ENCODE measurements around the gene UGT1A10. TPM values are rescaled to one million over a fixed set of nuclear protein-coding genes. Genes with fewer than 3 reads are reported as not detected.
"Not testable (repeated sequence)": the region's sequence is repeated elsewhere in the genome, so short reads cannot be mapped to it uniquely, and the experiment has no call there.

UGT1A10 gene
- total and polyA plus RNA-seq, 5 donors: not detected

DNA sequence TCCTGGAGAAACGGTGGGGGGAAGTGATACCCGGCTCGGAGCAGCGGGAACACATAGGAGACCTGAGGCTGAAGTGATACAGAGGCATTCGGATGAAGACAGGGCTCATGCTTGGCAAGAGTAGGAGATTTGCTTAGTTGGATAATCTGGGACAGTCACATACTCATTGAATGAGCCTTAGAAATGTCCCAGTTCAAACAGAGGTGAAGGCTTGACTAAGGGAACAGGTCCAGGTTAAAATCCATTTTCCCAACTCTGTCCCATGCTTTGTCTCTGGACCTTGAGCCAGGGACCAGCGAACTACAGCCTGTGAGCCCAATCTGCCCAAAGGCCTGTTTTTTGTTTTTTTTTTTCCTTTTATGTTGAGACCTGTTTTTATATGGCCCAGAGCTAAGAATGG, 57.7 kb downstream of the UGT1A10 start:
- Histone ChIP-seq H3K27me3 (ENCODE audit: control insufficient read depth, insufficient read depth) (no peaks in the 10 kb centered on the region), H3K27ac (ENCODE audit: low read length) (no peak overlapping the region), H3K4me3 (ENCODE audit: low read length) (no peak overlapping the region), H3K9me3 (ENCODE audit: control insufficient read depth, low read length) (no peaks in the 10 kb centered on the region), H3K4me1 (ENCODE audit: control insufficient read depth, insufficient read depth, low read length) (no peaks in the 10 kb centered on the region)
- no peak for ATAC-seq
- intact Hi-C loops (cut with DNase I): no loop called here
- no peak for DNase-seq
- 50% methylated on average over 6 of the region's 6 CpGs for WGBS

- DNase-seq: no peak
These were observed 62.5 kb downstream of the UGT1A10 start for GRCh38 chr2:233698740-233699139.

GRCh38 chr2:233699424-233700027, 63.3 kb downstream of the UGT1A10 start:
- intact Hi-C loops (cut with DNase I): no loop called here
- ATAC-seq (no peak), DNase-seq (no peak)
- no peaks in the 10 kb centered on the region for H3K4me1 ChIP-seq (ENCODE audit: control insufficient read depth, insufficient read depth, low read length)
- H3K9me3 ChIP-seq (ENCODE audit: control insufficient read depth, low read length): no peaks in the 10 kb centered on the region
- H3K27me3 ChIP-seq (ENCODE audit: control insufficient read depth, insufficient read depth): no peaks in the 10 kb centered on the region
- 85% methylated on average over 8 of the region's 8 CpGs for WGBS
- H3K27ac ChIP-seq (ENCODE audit: low read length): no peak overlapping the region
- H3K4me3 ChIP-seq (ENCODE audit: low read length): no peak overlapping the region

More at GRCh38 chr2:233698740-233699139, 62.5 kb downstream of the UGT1A10 start:
- no peak overlapping the region for H3K27ac ChIP-seq (ENCODE audit: low read length)
- H3K27me3 ChIP-seq (ENCODE audit: control insufficient read depth, insufficient read depth): no peaks in the 10 kb centered on the region
- no peak for ATAC-seq
- no peaks in the 10 kb centered on the region for H3K9me3 ChIP-seq (ENCODE audit: control insufficient read depth, low read length)
- 79% methylated on average over 4 of the region's 4 CpGs for WGBS
- no peak overlapping the region for H3K4me3 ChIP-seq (ENCODE audit: low read length)
- no peaks in the 10 kb centered on the region for H3K4me1 ChIP-seq (ENCODE audit: control insufficient read depth, insufficient read depth, low read length)
- intact Hi-C loops (cut with DNase I): no loop called here

- ATAC-seq: peak in 1 of 2 donors; percentile 61
- intact Hi-C loops (cut with DNase I): no loop called here
- WGBS: 21% methylated on average over 1 of the region's 1 CpG
- Histone ChIP-seq H3K4me1 (ENCODE audit: control insufficient read depth, insufficient read depth, low read length) (no peaks in the 10 kb centered on the region), H3K27me3 (ENCODE audit: control insufficient read depth, insufficient read depth) (no peaks in the 10 kb centered on the region), H3K4me3 (ENCODE audit: low read length) (no peak overlapping the region), H3K27ac (ENCODE audit: low read length) (no peak overlapping the region), H3K9me3 (ENCODE audit: control insufficient read depth, low read length) (no peaks in the 10 kb centered on the region)
- DNase-seq: no peak
These were observed 63.9 kb downstream of the UGT1A10 start for GRCh38 chr2:233700028-233700635.

GRCh38 chr2:233700842-233701241, 64.6 kb downstream of the UGT1A10 start:
- 93% methylated on average over 5 of the region's 5 CpGs for WGBS
- H3K27me3 ChIP-seq (ENCODE audit: control insufficient read depth, insufficient read depth); DNase-seq; H3K9me3 ChIP-seq (ENCODE audit: control insufficient read depth, low read length); ATAC-seq; H3K4me3 ChIP-seq (ENCODE audit: low read length); H3K27ac ChIP-seq (ENCODE audit: low read length); H3K4me1 ChIP-seq (ENCODE audit: control insufficient read depth, insufficient read depth, low read length); intact Hi-C loops (cut with DNase I): not testable (repeated sequence)

DNA sequence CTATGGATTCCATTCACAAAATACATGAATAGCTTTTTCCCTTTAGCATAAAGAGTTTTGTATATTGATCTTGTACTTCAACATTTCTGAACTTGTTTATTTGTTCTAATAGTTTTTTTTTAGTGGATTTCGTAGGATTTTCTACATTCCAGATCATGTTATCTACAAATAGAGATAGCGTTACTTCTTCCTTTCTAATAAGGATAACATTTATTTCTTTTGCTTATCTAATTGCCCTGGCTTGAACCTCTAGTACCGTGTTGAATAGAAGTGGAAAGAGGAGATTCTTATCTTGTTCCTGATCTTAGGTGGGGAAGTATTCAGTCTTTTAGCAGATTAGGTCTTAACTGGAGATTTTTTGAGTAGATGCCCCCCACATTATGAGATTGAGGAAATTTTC, 66.0 kb downstream of the UGT1A10 start:
- intact Hi-C loops (cut with DNase I): no loop called here
- H3K4me3 ChIP-seq (ENCODE audit: low read length): no peak overlapping the region
- H3K9me3 ChIP-seq (ENCODE audit: control insufficient read depth, low read length): no peaks in the 10 kb centered on the region
- no peak overlapping the region for H3K27ac ChIP-seq (ENCODE audit: low read length)
- WGBS: 34% methylated on average over 3 of the region's 3 CpGs
- H3K27me3 ChIP-seq (ENCODE audit: control insufficient read depth, insufficient read depth): no peaks in the 10 kb centered on the region
- no peak for ATAC-seq
- no peaks in the 10 kb centered on the region for H3K4me1 ChIP-seq (ENCODE audit: control insufficient read depth, insufficient read depth, low read length)
- no peak for DNase-seq

DNA sequence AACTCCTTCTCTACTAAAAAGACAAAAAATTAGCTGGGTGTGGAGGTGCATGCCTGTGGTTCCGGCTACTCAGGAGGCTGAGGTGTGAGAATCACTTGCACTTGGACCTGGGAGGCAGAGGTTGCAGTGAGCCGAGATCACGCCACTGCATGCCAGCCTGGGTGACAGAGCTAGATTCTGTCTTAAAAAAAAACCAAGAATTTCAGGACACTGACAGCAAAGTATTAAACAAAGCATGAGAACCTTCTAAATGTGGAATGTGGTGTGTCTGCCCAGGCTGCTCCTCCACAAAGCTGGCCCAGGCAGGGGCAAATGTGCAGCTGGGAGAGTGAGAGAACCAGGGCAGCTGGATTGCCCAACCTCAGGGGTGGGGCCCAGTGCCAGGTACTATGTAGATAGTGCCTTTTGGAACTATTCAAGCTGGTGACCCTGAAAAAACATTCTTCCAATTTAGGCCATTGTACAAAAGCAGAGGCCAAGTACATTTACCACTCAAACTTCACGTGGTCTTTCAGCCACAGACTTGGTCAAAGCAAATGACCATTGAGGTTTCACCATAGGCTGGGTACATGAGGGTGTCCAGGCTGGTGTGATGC, 69.8 kb downstream of the UGT1A10 start:
- no peaks in the 10 kb centered on the region for H3K4me1 ChIP-seq (ENCODE audit: control insufficient read depth, insufficient read depth, low read length)
- H3K27ac ChIP-seq (ENCODE audit: low read length): no peak overlapping the region
- intact Hi-C loops (cut with DNase I): no loop called here
- DNase-seq (no peak), ATAC-seq (no peak)
- no peaks in the 10 kb centered on the region for H3K27me3 ChIP-seq (ENCODE audit: control insufficient read depth, insufficient read depth)
- 61% methylated on average over 4 of the region's 4 CpGs for WGBS
- no peaks in the 10 kb centered on the region for H3K9me3 ChIP-seq (ENCODE audit: control insufficient read depth, low read length)
- H3K4me3 ChIP-seq (ENCODE audit: low read length): no peak overlapping the region

DNA sequence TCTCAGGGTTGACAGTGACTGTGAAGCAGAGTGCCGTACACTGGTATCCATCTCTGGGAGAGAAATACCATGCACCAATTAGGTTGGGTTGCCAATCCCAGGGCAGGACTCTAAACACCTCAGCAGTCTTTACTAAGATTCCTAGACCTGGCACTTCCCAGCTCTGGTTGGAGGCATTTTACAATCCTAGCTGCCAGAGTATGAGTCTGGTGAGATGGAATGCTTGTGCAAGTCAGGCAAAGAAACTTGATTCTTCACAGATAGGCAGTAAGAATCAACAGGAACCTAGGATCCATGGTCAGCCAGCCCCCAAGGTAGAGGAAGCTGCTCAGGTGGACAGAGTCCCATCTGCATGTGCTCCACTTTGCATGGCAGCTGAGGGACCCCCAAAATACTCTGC, 70.5 kb downstream of the UGT1A10 start:
- WGBS: 38% methylated on average over 1 of the region's 1 CpG

GRCh38 chr2:233707940-233708644, 71.8 kb downstream of the UGT1A10 start:
- intact Hi-C loops (cut with DNase I): no loop called here
- Histone ChIP-seq H3K27ac (ENCODE audit: low read length) (no peak overlapping the region), H3K9me3 (ENCODE audit: control insufficient read depth, low read length) (no peaks in the 10 kb centered on the region), H3K4me1 (ENCODE audit: control insufficient read depth, insufficient read depth, low read length) (no peaks in the 10 kb centered on the region), H3K27me3 (ENCODE audit: control insufficient read depth, insufficient read depth) (no peaks in the 10 kb centered on the region), H3K4me3 (ENCODE audit: low read length) (no peak overlapping the region)
- ATAC-seq (no peak), DNase-seq (no peak)
- WGBS: 66% methylated on average over 10 of the region's 10 CpGs

More for the DNA sequence above, 70.5 kb downstream of the UGT1A10 start:
- Histone ChIP-seq H3K9me3 (ENCODE audit: control insufficient read depth, low read length) (no peaks in the 10 kb centered on the region), H3K4me1 (ENCODE audit: control insufficient read depth, insufficient read depth, low read length) (no peaks in the 10 kb centered on the region), H3K27ac (ENCODE audit: low read length) (no peak overlapping the region), H3K4me3 (ENCODE audit: low read length) (no peak overlapping the region), H3K27me3 (ENCODE audit: control insufficient read depth, insufficient read depth) (no peaks in the 10 kb centered on the region)
- ATAC-seq (no peak), DNase-seq (no peak)
- intact Hi-C loops (cut with DNase I): no loop called here

DNA sequence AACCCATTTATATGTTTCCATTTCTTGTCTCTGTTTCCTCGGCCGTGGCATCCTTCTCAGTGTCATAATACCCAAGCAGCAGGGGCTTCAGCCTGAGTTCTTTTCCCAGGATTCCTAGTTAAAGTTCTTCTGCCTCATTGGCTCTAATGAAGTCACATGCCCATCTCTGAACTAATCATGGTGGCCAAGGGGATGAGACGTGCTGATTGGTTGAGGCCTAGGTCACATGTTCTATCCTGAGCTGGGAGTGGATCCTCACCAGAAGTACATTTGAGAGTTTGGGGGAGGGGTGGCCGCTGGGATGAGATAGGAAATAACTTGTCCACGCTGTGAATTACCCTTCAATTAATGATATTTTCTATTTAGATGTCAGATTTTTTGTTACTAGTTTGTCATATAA, 72.7 kb downstream of the UGT1A10 start:
- no peaks in the 10 kb centered on the region for H3K4me1 ChIP-seq (ENCODE audit: control insufficient read depth, insufficient read depth, low read length)
- no peak overlapping the region for H3K4me3 ChIP-seq (ENCODE audit: low read length)
- H3K27ac ChIP-seq (ENCODE audit: low read length): no peak overlapping the region
- H3K9me3 ChIP-seq (ENCODE audit: control insufficient read depth, low read length): no peaks in the 10 kb centered on the region
- H3K27me3 ChIP-seq (ENCODE audit: control insufficient read depth, insufficient read depth): no peaks in the 10 kb centered on the region
- DNase-seq (no peak), ATAC-seq (no peak)
- intact Hi-C loops (cut with DNase I): no loop called here
- 81% methylated on average over 5 of the region's 5 CpGs for WGBS

GRCh38 chr2:233711312-233712008, 75.2 kb downstream of the UGT1A10 start:
- Histone ChIP-seq H3K27me3 (ENCODE audit: control insufficient read depth, insufficient read depth) (no peaks in the 10 kb centered on the region), H3K27ac (ENCODE audit: low read length) (no peak overlapping the region), H3K4me3 (ENCODE audit: low read length) (no peak overlapping the region), H3K4me1 (ENCODE audit: control insufficient read depth, insufficient read depth, low read length) (no peaks in the 10 kb centered on the region), H3K9me3 (ENCODE audit: control insufficient read depth, low read length) (no peaks in the 10 kb centered on the region)
- DNase-seq (peak; percentile 65 to 86 (median 82)), ATAC-seq (peak; percentile 60 to 84)
- intact Hi-C loops (cut with DNase I): no loop called here
- WGBS: 34% methylated on average over 11 of the region's 11 CpGs
